Body of pancreas (tissue), 4 donors: ENCODE results near the gene SEC61G.

ENCODE experiments used
- POLR2A ChIP-seq, 3 donors: fragments of 450-650 bp; IDR thresholded peaks; one replicate each; pipeline ENCODE4 v1.6.1; 2016; ENCODE audit warnings: antibody characterized with exemption in 3 of 3, mild to moderate bottlenecking in 2 of 3
- TF ChIP-seq, protein P1 (sequence below), 7 experiments: fragments of 450-650 bp in 4 of 7; fragments of 200-600 bp in 3 of 7; sonication (generic) in 3 of 7; IDR thresholded peaks; one replicate each; pipeline ENCODE4 v1.5.1; 2016 to 2019; ENCODE audit warnings: antibody characterized with exemption in 7 of 7

DNA sequence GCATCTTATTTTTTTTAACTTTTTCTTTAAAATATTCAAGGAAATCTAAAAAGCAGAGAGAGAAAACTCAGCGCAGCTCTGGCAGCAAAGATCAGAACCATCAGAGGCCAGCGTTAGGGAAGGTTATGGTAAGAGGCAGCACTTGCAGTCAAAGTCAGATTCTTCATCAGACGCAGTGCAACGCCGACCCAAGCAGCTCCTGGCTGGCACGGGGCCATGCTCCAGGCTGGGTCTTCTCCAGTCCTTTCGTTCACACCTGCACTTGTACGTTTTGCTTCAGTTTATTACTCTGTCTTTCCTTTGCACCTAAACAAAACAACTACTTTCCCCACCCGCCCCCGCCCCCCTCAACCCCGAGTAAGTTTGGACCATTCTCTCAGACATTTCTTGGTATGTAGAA, 43.1 kb upstream of the SEC61G start:
- TF ChIP-seq, protein P1, sequence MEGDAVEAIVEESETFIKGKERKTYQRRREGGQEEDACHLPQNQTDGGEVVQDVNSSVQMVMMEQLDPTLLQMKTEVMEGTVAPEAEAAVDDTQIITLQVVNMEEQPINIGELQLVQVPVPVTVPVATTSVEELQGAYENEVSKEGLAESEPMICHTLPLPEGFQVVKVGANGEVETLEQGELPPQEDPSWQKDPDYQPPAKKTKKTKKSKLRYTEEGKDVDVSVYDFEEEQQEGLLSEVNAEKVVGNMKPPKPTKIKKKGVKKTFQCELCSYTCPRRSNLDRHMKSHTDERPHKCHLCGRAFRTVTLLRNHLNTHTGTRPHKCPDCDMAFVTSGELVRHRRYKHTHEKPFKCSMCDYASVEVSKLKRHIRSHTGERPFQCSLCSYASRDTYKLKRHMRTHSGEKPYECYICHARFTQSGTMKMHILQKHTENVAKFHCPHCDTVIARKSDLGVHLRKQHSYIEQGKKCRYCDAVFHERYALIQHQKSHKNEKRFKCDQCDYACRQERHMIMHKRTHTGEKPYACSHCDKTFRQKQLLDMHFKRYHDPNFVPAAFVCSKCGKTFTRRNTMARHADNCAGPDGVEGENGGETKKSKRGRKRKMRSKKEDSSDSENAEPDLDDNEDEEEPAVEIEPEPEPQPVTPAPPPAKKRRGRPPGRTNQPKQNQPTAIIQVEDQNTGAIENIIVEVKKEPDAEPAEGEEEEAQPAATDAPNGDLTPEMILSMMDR (IDR thresholded peaks at IDR 0.05): no peak
- no peak for TF ChIP-seq POLR2A (IDR thresholded peaks at IDR 0.05)
